ENCODE measurements around the gene PARD6B. TPM values are rescaled to one million over a fixed set of nuclear protein-coding genes. Genes with fewer than 3 reads are reported as not detected.
"Not testable (repeated sequence)": the region's sequence is repeated elsewhere in the genome, so short reads cannot be mapped to it uniquely, and the experiment has no call there.

Gene PARD6B
- total and polyA plus RNA-seq, 11 donors, result 1.3 to 12.2 (median 4.2) TPM

GRCh38 chr20:50699688-50700087, 31.7 kb upstream of the PARD6B start:
- Histone ChIP-seq H3K4me3 (no peak overlapping the region), H3K27ac (no peak overlapping the region), H3K27me3 (no peaks in the 10 kb centered on the region), H3K4me1 (peaks cover 0 to 8% (median 1%) of the 10 kb centered on the region in 12 donors), H3K9me3 (no peaks in the 10 kb centered on the region), H3K36me3 (no peaks in the 10 kb centered on the region)
- intact Hi-C loops (cut with DNase I), result no loop called here
- TF ChIP-seq POLR2A (IDR thresholded peaks at IDR 0.05) (no peak), CTCF (IDR thresholded peaks at IDR 0.05) (no peak)
- ATAC-seq (no peak), DNase-seq (no peak)
- 92 to 94% (median 93%) methylated on average over 5 of the region's 5 CpGs for WGBS, 4 donors

GRCh38 chr20:50701041-50701963, 30.1 kb upstream of the PARD6B start:
- no peak for DNase-seq
- WGBS, 4 donors, result 76 to 86% (median 84%) methylated on average over 11 of the region's 11 CpGs
- H3K27ac ChIP-seq, result no peak overlapping the region
- no peak overlapping the region for H3K4me3 ChIP-seq
- no peaks in the 10 kb centered on the region for H3K4me1 ChIP-seq
- H3K27me3 ChIP-seq, result no peaks in the 10 kb centered on the region
- intact Hi-C loops (cut with DNase I), result no loop called here
- H3K9me3 ChIP-seq, result no peaks in the 10 kb centered on the region
- no peaks in the 10 kb centered on the region for H3K36me3 ChIP-seq
- TF ChIP-seq POLR2A (IDR thresholded peaks at IDR 0.05) (no peak), CTCF (IDR thresholded peaks at IDR 0.05) (no peak)
- no peak for ATAC-seq

- H3K4me3 ChIP-seq; H3K9me3 ChIP-seq; H3K27ac ChIP-seq; DNase-seq; H3K27me3 ChIP-seq; intact Hi-C loops (cut with DNase I); ATAC-seq; H3K36me3 ChIP-seq; H3K4me1 ChIP-seq: not testable (repeated sequence)
- WGBS, 4 donors, result 82 to 88% (median 87%) methylated on average over 9 of the region's 9 CpGs
Measured at GRCh38 chr20:50703651-50704438, 27.5 kb upstream of the PARD6B start.

- ATAC-seq, result no peak
- no peak overlapping the region for H3K4me3 ChIP-seq
- no peak for DNase-seq
- peaks cover 0 to 4% (median 0%) of the 10 kb centered on the region in 12 donors for H3K4me1 ChIP-seq
- H3K36me3 ChIP-seq, result no peaks in the 10 kb centered on the region
- H3K9me3 ChIP-seq, result no peaks in the 10 kb centered on the region
- TF ChIP-seq CTCF (IDR thresholded peaks at IDR 0.05) (no peak), POLR2A (IDR thresholded peaks at IDR 0.05) (no peak)
- no peak overlapping the region for H3K27ac ChIP-seq
- H3K27me3 ChIP-seq, result no peaks in the 10 kb centered on the region
- intact Hi-C loops (cut with DNase I), result no loop called here
- WGBS, 4 donors, result 84 to 88% (median 86%) methylated on average over 4 of the region's 4 CpGs
Measured at GRCh38 chr20:50704514-50704913, 26.9 kb upstream of the PARD6B start.

Data from heart left ventricle (tissue), 16 donors.